ENCODE measurements around the gene HSPA12A. TPM values are rescaled to one million over a fixed set of nuclear protein-coding genes. Genes with fewer than 3 reads are reported as not detected.
"Not testable (repeated sequence)": the region's sequence is repeated elsewhere in the genome, so short reads cannot be mapped to it uniquely, and the experiment has no call there.

Gene HSPA12A
- total RNA-seq, 4 donors from 2014 or later: 16.4 to 24.5 (median 22.2) TPM

- H3K9me3 ChIP-seq: no peaks in the 10 kb centered on the region
- intact Hi-C loops (cut with DNase I): no loop called here
- no peak for TF ChIP-seq POLR2A (IDR thresholded peaks at IDR 0.05; ENCODE audit: low read depth)
- TF ChIP-seq POLR2AphosphoS5 (IDR thresholded peaks at IDR 0.05): no peak
- H3K4me1 ChIP-seq: peaks cover 20 to 37% (median 34%) of the 10 kb centered on the region in 4 donors
- WGBS: 78% methylated on average over 1 of the region's 1 CpG
- H3K27ac ChIP-seq (replicated peaks in 1 of 4): no peak overlapping the region
- H3K27me3 ChIP-seq: no peaks in the 10 kb centered on the region
- no peak overlapping the region for H3K4me3 ChIP-seq
- H3K36me3 ChIP-seq: no peaks in the 10 kb centered on the region
- no peak for DNase-seq (ENCODE audit: extremely low spot score)
Observed at GRCh38 chr10:116713846-116714245, 28.5 kb downstream of the HSPA12A start.

DNA sequence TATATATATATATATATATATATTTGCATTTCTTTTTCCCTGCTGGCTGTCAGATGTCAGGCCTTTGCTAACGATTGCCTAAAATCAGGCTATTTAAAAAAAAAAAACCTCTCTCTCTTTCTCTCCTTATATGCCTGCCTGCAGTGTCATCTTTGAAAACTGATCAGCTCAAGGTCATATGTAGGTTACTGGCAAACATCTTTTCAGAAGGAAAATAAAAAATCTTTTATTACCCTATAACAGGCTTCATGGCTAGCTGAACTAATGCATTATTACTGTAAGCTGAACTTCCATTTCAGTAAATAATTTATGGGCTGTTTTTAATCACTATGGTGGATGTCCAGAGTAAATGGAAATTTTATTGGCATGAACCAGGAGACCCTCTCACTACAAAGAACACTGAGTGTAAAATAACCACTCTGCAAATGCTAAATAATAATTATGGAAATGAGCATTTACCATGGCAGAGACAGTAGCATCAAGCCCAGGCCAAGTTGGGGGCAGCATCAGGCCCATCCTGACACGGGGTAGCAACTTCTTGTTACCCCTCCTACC is 29.3 kb downstream of the HSPA12A start:
- H3K4me1 ChIP-seq: peaks cover 25 to 41% (median 37%) of the 10 kb centered on the region in 4 donors
- no peak for TF ChIP-seq EP300 (IDR thresholded peaks at IDR 0.05)
- no peak for TF ChIP-seq POLR2AphosphoS5 (IDR thresholded peaks at IDR 0.05)
- no peak for TF ChIP-seq CTCF (IDR thresholded peaks at IDR 0.05)
- no peak for TF ChIP-seq POLR2A (IDR thresholded peaks at IDR 0.05; ENCODE audit: low read depth)
- 91% methylated on average over 2 of the region's 2 CpGs for WGBS

DNA sequence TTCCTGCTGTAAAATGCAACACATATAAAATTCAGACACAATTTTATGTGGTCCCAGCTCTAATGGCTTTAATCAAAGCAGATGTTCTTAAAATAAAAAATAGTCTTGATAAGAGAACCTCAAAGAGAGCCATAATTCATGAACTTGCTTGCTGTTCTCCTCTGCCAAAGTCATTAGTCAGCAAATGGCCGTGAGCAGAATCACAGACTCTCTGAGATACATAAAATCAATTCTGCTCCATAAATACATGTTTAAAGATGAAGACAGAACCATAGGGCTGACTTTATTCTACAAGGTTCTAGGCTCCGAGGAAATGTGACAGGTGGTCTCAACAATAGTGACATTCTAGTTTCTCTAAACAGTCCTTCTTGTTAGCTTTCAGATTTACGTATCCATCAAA is 29.8 kb downstream of the HSPA12A start:
- DNase-seq (ENCODE audit: extremely low spot score): no peak
- Histone ChIP-seq H3K4me3 (no peak overlapping the region), H3K27me3 (no peaks in the 10 kb centered on the region), H3K27ac (replicated peaks in 1 of 4) (no peak overlapping the region), H3K4me1 (peaks cover 24 to 43% (median 38%) of the 10 kb centered on the region in 4 donors), H3K9me3 (no peaks in the 10 kb centered on the region), H3K36me3 (no peaks in the 10 kb centered on the region)
- no peak for TF ChIP-seq POLR2AphosphoS5 (IDR thresholded peaks at IDR 0.05)
- TF ChIP-seq CTCF (IDR thresholded peaks at IDR 0.05): no peak
- no peak for TF ChIP-seq EP300 (IDR thresholded peaks at IDR 0.05)
- TF ChIP-seq POLR2A (IDR thresholded peaks at IDR 0.05; ENCODE audit: low read depth): no peak
- 72% methylated on average over 3 of the region's 3 CpGs for WGBS
- intact Hi-C loops (cut with DNase I): no loop called here

More for the DNA sequence above, 29.3 kb downstream of the HSPA12A start:
- Histone ChIP-seq H3K4me3 (no peak overlapping the region), H3K27ac (replicated peaks in 1 of 4) (no peak overlapping the region), H3K9me3 (no peaks in the 10 kb centered on the region), H3K27me3 (no peaks in the 10 kb centered on the region), H3K36me3 (no peaks in the 10 kb centered on the region)
- no peak for DNase-seq (ENCODE audit: extremely low spot score)
- intact Hi-C loops (cut with DNase I): no loop called here

DNA sequence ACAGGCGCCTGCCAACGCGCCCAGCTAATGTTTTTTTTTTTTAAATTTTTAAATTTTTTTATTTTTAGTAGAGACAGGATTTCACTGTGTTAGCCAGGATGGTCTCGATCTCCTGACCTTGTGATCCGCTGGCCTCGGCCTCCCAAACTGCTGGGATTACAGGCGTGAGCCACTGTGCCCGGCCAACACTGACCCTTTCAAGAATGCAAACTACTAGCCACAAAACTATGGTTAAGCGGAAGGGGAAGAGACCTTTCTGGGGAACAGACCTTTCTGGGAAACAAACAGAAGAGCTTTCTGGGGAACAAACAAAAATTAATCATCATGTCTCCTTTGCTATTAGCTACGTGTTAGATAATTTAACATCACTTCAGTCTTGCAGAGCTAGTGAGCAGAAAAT is 30.6 kb downstream of the HSPA12A start:
- H3K9me3 ChIP-seq; DNase-seq (ENCODE audit: extremely low spot score); H3K4me3 ChIP-seq; intact Hi-C loops (cut with DNase I); H3K27me3 ChIP-seq; H3K36me3 ChIP-seq; H3K27ac ChIP-seq (replicated peaks in 1 of 4): not testable (repeated sequence)
- peaks cover 22 to 38% (median 32%) of the 10 kb centered on the region in 4 donors for H3K4me1 ChIP-seq
- WGBS: 93% methylated on average over 10 of the region's 10 CpGs

GRCh38 chr10:116710076-116710475 is 32.3 kb downstream of the HSPA12A start:
- TF ChIP-seq POLR2A (IDR thresholded peaks at IDR 0.05; ENCODE audit: low read depth) (no peak), POLR2AphosphoS5 (IDR thresholded peaks at IDR 0.05) (no peak)
- WGBS: 91% methylated on average over 4 of the region's 4 CpGs

GRCh38 chr10:116708877-116709276 is 33.5 kb downstream of the HSPA12A start:
- peak overlapping the region in 1 of 4 donors; percentile 3 for H3K27ac ChIP-seq (replicated peaks in 1 of 4)
- intact Hi-C loops (cut with DNase I): no loop called here

More at GRCh38 chr10:116710076-116710475, 32.3 kb downstream of the HSPA12A start:
- no peak for DNase-seq (ENCODE audit: extremely low spot score)
- H3K27me3 ChIP-seq: no peaks in the 10 kb centered on the region
- no peak overlapping the region for H3K4me3 ChIP-seq
- H3K36me3 ChIP-seq: peaks cover 0 to 3% (median 1%) of the 10 kb centered on the region in 4 donors
- H3K9me3 ChIP-seq: no peaks in the 10 kb centered on the region
- peaks cover 7 to 21% (median 16%) of the 10 kb centered on the region in 4 donors for H3K4me1 ChIP-seq
- H3K27ac ChIP-seq (replicated peaks in 1 of 4): no peak overlapping the region
- intact Hi-C loops (cut with DNase I): no loop called here

More at GRCh38 chr10:116708877-116709276, 33.5 kb downstream of the HSPA12A start:
- H3K4me3 ChIP-seq: no peak overlapping the region
- DNase-seq (ENCODE audit: extremely low spot score): no peak
- H3K4me1 ChIP-seq: peaks cover 7 to 21% (median 14%) of the 10 kb centered on the region in 4 donors
- peaks cover 0 to 9% (median 4%) of the 10 kb centered on the region in 4 donors for H3K36me3 ChIP-seq
- WGBS: 86% methylated on average over 4 of the region's 4 CpGs
- no peaks in the 10 kb centered on the region for H3K27me3 ChIP-seq
- H3K9me3 ChIP-seq: no peaks in the 10 kb centered on the region
- TF ChIP-seq EP300 (IDR thresholded peaks at IDR 0.05): no peak
- no peak for TF ChIP-seq POLR2AphosphoS5 (IDR thresholded peaks at IDR 0.05)
- no peak for TF ChIP-seq POLR2A (IDR thresholded peaks at IDR 0.05; ENCODE audit: low read depth)
- no peak for TF ChIP-seq CTCF (IDR thresholded peaks at IDR 0.05)

All from esophagus muscularis mucosa (tissue), 4 donors.